GM23338 (cell line): ENCODE data around the gene PFKFB1. TPM values are rescaled to one million over a fixed set of nuclear protein-coding genes. Genes with fewer than 3 reads are reported as not detected.

Source experiments
- ATAC-seq: fragments of 200-7000 bp; cut with Tn5 transposase; 3 replicates; pipeline ENCODE4 v1.9.1; 2020
- DNase-seq: peaks from one replicate; pipeline ENCODE4 v3.0.0-alpha.2; 2015; ENCODE audit warnings: low spot score
- H2AFZ ChIP-seq: fragments of 200-600 bp; sonication (generic); 2 replicates; pipeline ENCODE4 v1.8.0; 2016; ENCODE audit warnings: antibody characterized with exemption, mild to moderate bottlenecking, moderate library complexity
- H3F3A ChIP-seq: fragments of 200-600 bp; sonication (generic); replicated peaks from 2 replicates; pipeline ENCODE4 v1.8.0; 2017; ENCODE audit warnings: antibody characterized with exemption, mixed run types, low read depth
- H3K27ac ChIP-seq: fragments of 200-600 bp; sonication (generic); 2 replicates; pipeline ENCODE4 v1.6.1; 2016; ENCODE audit warnings: low read depth
- H3K27me3 ChIP-seq: fragments of 200-600 bp; sonication (generic); 2 replicates; pipeline ENCODE4 v1.8.0; 2016; ENCODE audit warnings: mild to moderate bottlenecking, mixed run types, moderate library complexity; ENCODE audit not compliant: insufficient read depth
- H3K36me3 ChIP-seq: fragments of 200-600 bp; sonication (generic); 2 replicates; pipeline ENCODE4 v1.8.0; 2016; ENCODE audit warnings: mild to moderate bottlenecking; ENCODE audit not compliant: insufficient read depth
- H3K4me1 ChIP-seq: fragments of 200-600 bp; sonication (generic); 2 replicates; pipeline ENCODE4 v1.8.0; 2016; ENCODE audit warnings: mild to moderate bottlenecking, moderate library complexity; ENCODE audit not compliant: insufficient read depth
- H3K4me2 ChIP-seq: fragments of 200-600 bp; sonication (generic); 2 replicates; pipeline ENCODE4 v1.7.1; 2017; ENCODE audit warnings: mixed run types
- H3K4me3 ChIP-seq: fragments of 200-600 bp; sonication (generic); 2 replicates; pipeline ENCODE4 v1.6.1; 2016; ENCODE audit warnings: mixed run types
- H3K79me2 ChIP-seq: fragments of 200-600 bp; sonication (generic); replicated peaks from 2 replicates; pipeline ENCODE4 v1.8.0; 2017; ENCODE audit warnings: mild to moderate bottlenecking; ENCODE audit not compliant: insufficient read depth
- H3K9me2 ChIP-seq: fragments of 200-600 bp; sonication (generic); 2 replicates; pipeline ENCODE4 v1.8.0; 2017; ENCODE audit not compliant: insufficient read depth
- H4K20me1 ChIP-seq: fragments of 200-600 bp; sonication (generic); replicated peaks from 2 replicates; pipeline ENCODE4 v1.8.0; 2017; ENCODE audit warnings: mild to moderate bottlenecking; ENCODE audit not compliant: insufficient read depth
- H3K27ac Mint-ChIP-seq: 2 replicates; pipeline ENCODE4 v1.8.0; 2020; ENCODE audit warnings: inconsistent platforms, mild to moderate bottlenecking, moderate library complexity, mixed read lengths
- H3K27me3 Mint-ChIP-seq: 3 replicates; pipeline ENCODE4 v1.8.0; 2022; ENCODE audit warnings: low read depth, mild to moderate bottlenecking, moderate library complexity, mixed read lengths, inconsistent platforms; ENCODE audit not compliant: insufficient read depth, poor library complexity
- H3K36me3 Mint-ChIP-seq: 3 replicates; pipeline ENCODE4 v1.8.0; 2021; ENCODE audit warnings: low read depth, mild to moderate bottlenecking, inconsistent platforms, moderate library complexity, mixed read lengths
- H3K4me1 Mint-ChIP-seq: 3 replicates; pipeline ENCODE4 v1.8.0; 2020; ENCODE audit warnings: mild to moderate bottlenecking, inconsistent platforms, mixed read lengths
- H3K4me3 Mint-ChIP-seq: 3 replicates; pipeline ENCODE4 v1.8.0; 2021; ENCODE audit warnings: moderate library complexity, mild to moderate bottlenecking, inconsistent platforms, mixed read lengths
- H3K9me3 Mint-ChIP-seq: 3 replicates; pipeline ENCODE4 v1.8.0; 2020; ENCODE audit warnings: moderate library complexity, mild to moderate bottlenecking, inconsistent platforms, mixed read lengths
- CTCF ChIP-seq, 2 experiments: fragments of 200-600 bp in 1 of 2; sonication (generic) in 1 of 2; conservative IDR thresholded peaks; 2 replicates each; pipeline versions ENCODE4 v1.5.1 to v1.6.1; 2016 to 2017; ENCODE audit warnings: antibody characterized with exemption in 2 of 2, low read depth in 2 of 2, mild to moderate bottlenecking in 2 of 2, moderate library complexity in 1 of 2
- EZH2phosphoT487 ChIP-seq: fragments of 200-600 bp; sonication (generic); IDR thresholded peaks from one replicate; pipeline ENCODE4 v1.8.1; 2018; ENCODE audit warnings: antibody characterized with exemption; ENCODE audit not compliant: unreplicated experiment
- POLR2AphosphoS5 ChIP-seq: IDR thresholded peaks from 2 replicates; pipeline ENCODE4 v1.6.1; 2016; ENCODE audit warnings: antibody characterized with exemption, low read depth
- ZNF331 ChIP-seq: fragments of 250-450 bp; sonication (Bioruptor Pico); IDR thresholded peaks from 2 replicates; pipeline ENCODE4 v1.5.0; 2020; ENCODE audit warnings: low read depth, mild to moderate bottlenecking, moderate library complexity
- ZNF462 ChIP-seq: fragments of 250-450 bp; sonication (Bioruptor Pico); IDR thresholded peaks from 2 replicates; pipeline ENCODE4 v1.5.0; 2020; ENCODE audit warnings: mild to moderate bottlenecking, moderate library complexity
- polyA plus RNA-seq: library from polyadenylated mRNA; unstranded; fragments of >200 nt; fragmentation: Nextera tagmentation; extraction: Ambion mirVana; gene quantifications from 2 replicates; pipeline ENCODE4 v1.2.1, GENCODE V29; 2016
- total RNA-seq: library from RNA; depleted of rRNA; stranded (reverse); fragments of >200 nt; shearing (Covaris generic); gene quantifications from 2 replicates; pipeline ENCODE4 v1.2.3, GENCODE V29; 2014

PFKFB1 gene
- total and polyA plus RNA-seq, 2 experiments from 2014 or later, result not detected

GRCh38 chrX:54894159-54894558 lies 99.8 kb downstream of the PFKFB1 start:
- no peak for DNase-seq
- H3K4me1 Mint-ChIP-seq, result no peaks in the 10 kb centered on the region
- no peak overlapping the region for H3K4me3 ChIP-seq
- no peaks in the 10 kb centered on the region for H3K36me3 Mint-ChIP-seq
- H3K36me3 ChIP-seq, result no peaks in the 10 kb centered on the region
- no peak for TF ChIP-seq POLR2AphosphoS5
- no peaks in the 10 kb centered on the region for H3K79me2 ChIP-seq
- peaks cover 3% of the 10 kb centered on the region for H3K27me3 Mint-ChIP-seq
- ATAC-seq, result no peak
- H3K4me2 ChIP-seq, result no peak overlapping the region
- H3K9me2 ChIP-seq, result no peaks in the 10 kb centered on the region
- no peaks in the 10 kb centered on the region for H3K27me3 ChIP-seq
- H3K4me1 ChIP-seq, result no peaks in the 10 kb centered on the region
- no peaks in the 10 kb centered on the region for H4K20me1 ChIP-seq
- H3K27ac Mint-ChIP-seq, result no peak overlapping the region
- no peak overlapping the region for H3K4me3 Mint-ChIP-seq
- H3K27ac ChIP-seq, result no peak overlapping the region
- no peaks in the 10 kb centered on the region for H3F3A ChIP-seq
- H3K9me3 Mint-ChIP-seq, result no peaks in the 10 kb centered on the region
- no peak overlapping the region for H2AFZ ChIP-seq

- Histone ChIP-seq H3F3A (no peaks in the 10 kb centered on the region), H3K79me2 (no peaks in the 10 kb centered on the region), H3K9me2 (no peaks in the 10 kb centered on the region), H3K4me1 (no peaks in the 10 kb centered on the region), H3K4me3 (no peak overlapping the region), H3K4me2 (no peak overlapping the region), H3K27me3 (no peaks in the 10 kb centered on the region), H3K36me3 (no peaks in the 10 kb centered on the region), H2AFZ (no peak overlapping the region), H4K20me1 (no peaks in the 10 kb centered on the region), H3K27ac (no peak overlapping the region)
- ATAC-seq (peak; percentile 80), DNase-seq (peak; percentile 46)
- peaks cover 1% of the 10 kb centered on the region for H3K27me3 Mint-ChIP-seq
- TF ChIP-seq ZNF462 (no peak), EZH2phosphoT487 (no peak), ZNF331 (no peak), CTCF (conservative IDR thresholded peaks at IDR 0.05; ENCODE audit: low read depth in 2 of 2) (peak; percentile 54 to 62)
- H3K27ac Mint-ChIP-seq, result no peak overlapping the region
- H3K9me3 Mint-ChIP-seq, result no peaks in the 10 kb centered on the region
- no peaks in the 10 kb centered on the region for H3K4me1 Mint-ChIP-seq
- H3K36me3 Mint-ChIP-seq, result no peaks in the 10 kb centered on the region
- no peak overlapping the region for H3K4me3 Mint-ChIP-seq
These were observed 102.4 kb downstream of the PFKFB1 start for GRCh38 chrX:54891573-54891972.
